ENCODE measurements around the gene CNTNAP2. TPM values are rescaled to one million over a fixed set of nuclear protein-coding genes. Genes with fewer than 3 reads are reported as not detected.

CNTNAP2 gene
- total and polyA plus RNA-seq, 2 of the 13 experiments (the other 11 are each of a cell fraction or from before 2014, with no cell fraction given), result 0.40 to 0.42 TPM

- Histone ChIP-seq H3K4me1 (ENCODE audit: insufficient read depth, low read length) (no peaks in the 10 kb centered on the region), H3K36me3 (replicated peaks in 1 of 2; ENCODE audit: control insufficient read depth in 1 of 2, insufficient read depth in 2 of 2, low read length in 2 of 2) (no peaks in the 10 kb centered on the region), H4K20me1 (ENCODE audit: insufficient read depth, low read length) (no peaks in the 10 kb centered on the region), H3K27ac (ENCODE audit: extremely low read length, insufficient read depth, low read length) (no peak overlapping the region), H2AFZ (ENCODE audit: low read length) (no peak overlapping the region), H3K4me2 (ENCODE audit: low read depth, low read length) (no peak overlapping the region), H3K27me3 (ENCODE audit: control insufficient read depth in 1 of 2, insufficient read depth in 2 of 2, low read length in 2 of 2) (no peaks in the 10 kb centered on the region), H3K79me2 (ENCODE audit: insufficient read depth, low read length) (no peaks in the 10 kb centered on the region), H3K9me3 (ENCODE audit: low read length) (no peaks in the 10 kb centered on the region), H3K9ac (ENCODE audit: insufficient read depth, low read depth, low read length) (no peak overlapping the region), H3K4me3 (replicated peaks in 1 of 3; ENCODE audit: insufficient read depth in 1 of 3, low read depth in 2 of 3, low read length in 3 of 3) (no peak overlapping the region)
- WGBS (ENCODE audit: low lambda C conversion rate), result 0% methylated on average over 4 of the region's 4 CpGs
- CTCF ChIA-PET (ENCODE audit: low intra/inter-chr PET ratio, low total read pairs), result no interaction called here
- ATAC-seq (no peak), DNase-seq (ENCODE audit: low spot score) (no peak), FAIRE-seq (no peak)
- POLR2A ChIA-PET, result no interaction called here
- BruUV-seq (replicated peaks), result no TSS peak
- intact Hi-C loops (cut with micrococcal nuclease; ENCODE audit: unreplicated experiment) (no loop called here), in situ Hi-C loops (cut with HindIII; ENCODE audit: extremely low pct_ligation_motif_present, low pct_unique_long_range_greater_than_20kb) (no loop called here)
- TF ChIP-seq ZNF557 (CRISPR knock-in tag; IDR thresholded peaks at IDR 0.05), result no peak
- no peak for TF ChIP-seq ZNF160 (CRISPR knock-in tag; IDR thresholded peaks at IDR 0.05)
- TF ChIP-seq NR1H2 (CRISPR knock-in tag; IDR thresholded peaks at IDR 0.05; ENCODE audit: borderline replicate concordance, low read depth), result no peak
- TF ChIP-seq ZNF672 (CRISPR knock-in tag; IDR thresholded peaks at IDR 0.05), result no peak
- no peak for TF ChIP-seq ZNF766 (CRISPR knock-in tag; IDR thresholded peaks at IDR 0.05; ENCODE audit: borderline replicate concordance)
- no peak for TF ChIP-seq ZNF407 (CRISPR knock-in tag; IDR thresholded peaks at IDR 0.05; ENCODE audit: not compliant biosample characterization)
- TF ChIP-seq EHMT2 (IDR thresholded peaks at IDR 0.05; ENCODE audit: borderline replicate concordance, low read depth, low read length), result no peak
- no peak for TF ChIP-seq ZFP37 (CRISPR knock-in tag; IDR thresholded peaks at IDR 0.05; ENCODE audit: borderline replicate concordance)
- TF ChIP-seq ZNF530 (CRISPR knock-in tag; IDR thresholded peaks at IDR 0.05; ENCODE audit: low read depth), result no peak
- TF ChIP-seq ATF1 (CRISPR knock-in tag; IDR thresholded peaks at IDR 0.05), result no peak
- no peak for TF ChIP-seq FIP1L1 (IDR thresholded peaks at IDR 0.05; ENCODE audit: borderline replicate concordance, insufficient read depth, low read depth, low read length)
- no peak for TF ChIP-seq ZNF276 (CRISPR knock-in tag; IDR thresholded peaks at IDR 0.05; ENCODE audit: low read depth)
- no peak for TF ChIP-seq TAF1 (CRISPR knock-in tag; IDR thresholded peaks at IDR 0.05)
These were observed 2004.8 kb downstream of the CNTNAP2 start for GRCh38 chr7:148121401-148121800.
